ENCODE measurements around the gene OTOP1.

Gene OTOP1

GRCh38 chr4:4206204-4206603 lies 20.5 kb downstream of the OTOP1 start:
- H3F3A ChIP-seq (ENCODE audit: insufficient read depth, low read length), result no peaks in the 10 kb centered on the region
- H3K4me2 ChIP-seq (ENCODE audit: low read depth, low read length), result no peak overlapping the region
- no peak overlapping the region for H2AFZ ChIP-seq (ENCODE audit: low read length)
- no peaks in the 10 kb centered on the region for H3K79me2 ChIP-seq (ENCODE audit: low read length)
- H3K4me3 ChIP-seq (ENCODE audit: low read length), result no peak overlapping the region
- no peak overlapping the region for H3K27ac ChIP-seq (ENCODE audit: low read length)
- H3K9me3 ChIP-seq (replicated peaks; ENCODE audit: insufficient read depth, low read length), result no peaks in the 10 kb centered on the region
- H3K36me3 ChIP-seq (replicated peaks; ENCODE audit: insufficient read depth, low read length), result no peaks in the 10 kb centered on the region
- DNase-seq, result no peak
- peaks cover 9% of the 10 kb centered on the region for H3K4me1 ChIP-seq (ENCODE audit: low read length)
- no peak overlapping the region for H3K9ac ChIP-seq (ENCODE audit: low read length)
- TF ChIP-seq CTCF (IDR thresholded peaks at IDR 0.05; ENCODE audit: low read length) (no peak), EZH2phosphoT487 (IDR thresholded peaks at IDR 0.05; ENCODE audit: low read length) (no peak), EZH2 (optimal IDR thresholded peaks at IDR 0.05; ENCODE audit: low read depth, low read length) (no peak)
- no peaks in the 10 kb centered on the region for H3K9me2 ChIP-seq (replicated peaks; ENCODE audit: insufficient read depth, low read length)
- no peaks in the 10 kb centered on the region for H4K20me1 ChIP-seq (ENCODE audit: insufficient read depth, low read length)
- H3K27me3 ChIP-seq (replicated peaks; ENCODE audit: insufficient read depth, low read length), result peaks cover 65% of the 10 kb centered on the region

DNA sequence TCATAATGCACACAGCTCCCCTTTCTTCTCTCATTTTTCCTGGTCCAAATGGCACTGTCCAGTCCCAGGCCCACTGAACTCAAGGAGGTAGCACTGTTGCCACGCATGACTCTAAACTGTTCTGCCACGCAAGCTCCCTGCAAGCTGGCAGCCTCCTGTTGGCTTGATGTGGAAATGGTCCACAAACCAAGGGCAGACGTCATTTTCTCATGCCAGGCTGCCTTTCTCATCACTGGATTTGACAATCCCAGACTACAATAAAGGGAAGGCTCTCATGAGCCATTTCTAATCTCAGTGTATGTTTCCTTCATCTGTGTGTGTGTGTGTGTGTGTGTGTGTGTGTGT lies 22.4 kb downstream of the OTOP1 start:
- H3K9me3 ChIP-seq (replicated peaks; ENCODE audit: insufficient read depth, low read length), result no peaks in the 10 kb centered on the region
- no peak overlapping the region for H3K27ac ChIP-seq (ENCODE audit: low read length)
- peaks cover 9% of the 10 kb centered on the region for H3K4me1 ChIP-seq (ENCODE audit: low read length)
- H2AFZ ChIP-seq (ENCODE audit: low read length), result no peak overlapping the region
- no peaks in the 10 kb centered on the region for H3K9me2 ChIP-seq (replicated peaks; ENCODE audit: insufficient read depth, low read length)
- no peak overlapping the region for H3K9ac ChIP-seq (ENCODE audit: low read length)
- H3F3A ChIP-seq (ENCODE audit: insufficient read depth, low read length), result no peaks in the 10 kb centered on the region
- H3K36me3 ChIP-seq (replicated peaks; ENCODE audit: insufficient read depth, low read length), result no peaks in the 10 kb centered on the region
- no peak for DNase-seq
- H3K27me3 ChIP-seq (replicated peaks; ENCODE audit: insufficient read depth, low read length), result peaks cover 53% of the 10 kb centered on the region
- no peak overlapping the region for H3K4me3 ChIP-seq (ENCODE audit: low read length)
- no peaks in the 10 kb centered on the region for H3K79me2 ChIP-seq (ENCODE audit: low read length)
- no peak overlapping the region for H3K4me2 ChIP-seq (ENCODE audit: low read depth, low read length)
- no peaks in the 10 kb centered on the region for H4K20me1 ChIP-seq (ENCODE audit: insufficient read depth, low read length)
- TF ChIP-seq EZH2 (optimal IDR thresholded peaks at IDR 0.05; ENCODE audit: low read depth, low read length), result no peak
- TF ChIP-seq EZH2phosphoT487 (IDR thresholded peaks at IDR 0.05; ENCODE audit: low read length), result no peak
- TF ChIP-seq CTCF (IDR thresholded peaks at IDR 0.05; ENCODE audit: low read length), result no peak

DNA sequence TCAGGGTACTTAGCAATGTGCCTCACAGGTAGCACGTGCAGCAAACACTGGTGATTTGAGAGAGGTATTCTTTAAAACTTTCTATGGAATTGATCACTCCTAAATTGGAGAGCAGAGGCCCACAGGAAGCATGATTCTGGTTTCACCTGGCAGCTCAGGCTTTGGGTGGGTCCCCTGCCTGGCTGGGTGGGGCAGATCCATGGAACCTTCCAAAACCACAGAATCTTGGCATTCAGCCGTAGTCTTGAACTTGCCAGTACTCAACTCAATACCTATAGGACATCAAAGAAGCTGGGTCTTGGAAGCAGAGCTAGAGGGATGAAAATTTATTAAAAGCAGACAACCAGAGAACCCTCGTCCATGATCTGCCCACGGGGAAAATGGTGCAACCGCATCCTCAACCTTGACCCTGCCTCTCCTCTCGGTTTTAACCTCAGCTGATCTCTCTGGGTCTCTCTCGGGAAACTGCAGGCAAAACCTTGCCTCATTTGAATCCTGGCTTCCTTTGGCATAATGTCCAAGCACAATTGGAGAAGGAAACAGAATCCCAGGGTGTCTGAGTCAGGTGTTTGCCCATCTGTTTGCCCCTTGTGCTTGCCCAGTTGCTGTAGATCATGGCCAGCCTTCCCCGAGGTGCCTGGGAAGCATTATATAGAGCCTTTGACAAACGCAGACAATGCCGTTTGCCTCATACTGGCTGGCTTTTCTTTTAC lies 22.9 kb downstream of the OTOP1 start:
- Histone ChIP-seq H4K20me1 (ENCODE audit: insufficient read depth, low read length) (no peaks in the 10 kb centered on the region), H3F3A (ENCODE audit: insufficient read depth, low read length) (no peaks in the 10 kb centered on the region), H3K79me2 (ENCODE audit: low read length) (no peaks in the 10 kb centered on the region), H3K9me2 (replicated peaks; ENCODE audit: insufficient read depth, low read length) (no peaks in the 10 kb centered on the region), H3K36me3 (replicated peaks; ENCODE audit: insufficient read depth, low read length) (no peaks in the 10 kb centered on the region), H3K9me3 (replicated peaks; ENCODE audit: insufficient read depth, low read length) (no peaks in the 10 kb centered on the region), H2AFZ (ENCODE audit: low read length) (no peak overlapping the region), H3K27ac (ENCODE audit: low read length) (no peak overlapping the region), H3K4me1 (ENCODE audit: low read length) (peaks cover 7% of the 10 kb centered on the region), H3K4me3 (ENCODE audit: low read length) (no peak overlapping the region), H3K27me3 (replicated peaks; ENCODE audit: insufficient read depth, low read length) (peaks cover 52% of the 10 kb centered on the region), H3K9ac (ENCODE audit: low read length) (no peak overlapping the region), H3K4me2 (ENCODE audit: low read depth, low read length) (no peak overlapping the region)
- TF ChIP-seq CTCF (IDR thresholded peaks at IDR 0.05; ENCODE audit: low read length) (no peak), EZH2 (optimal IDR thresholded peaks at IDR 0.05; ENCODE audit: low read depth, low read length) (no peak), EZH2phosphoT487 (IDR thresholded peaks at IDR 0.05; ENCODE audit: low read length) (no peak)
- no peak for DNase-seq

Data from MM.1S (cell line).